Endothelial cell of umbilical vein (primary cell): Measurements from ENCODE around the gene ZBP1.

Experiments used
- FOS ChIP-seq: IDR thresholded peaks from 2 replicates; pipeline ENCODE4 v1.6.1; 2011; ENCODE audit warnings: mild to moderate bottlenecking, low read length, moderate library complexity, borderline replicate concordance; ENCODE audit not compliant: insufficient read depth
- POLR2A ChIP-seq: IDR thresholded peaks from 2 replicates; pipeline ENCODE4 v1.6.1; 2012; ENCODE audit warnings: low read depth, mild to moderate bottlenecking, control low read depth, low read length
- POLR2AphosphoS5 ChIP-seq: IDR thresholded peaks from 2 replicates; pipeline ENCODE4 v1.6.1; 2012; ENCODE audit warnings: low read depth, mild to moderate bottlenecking, control low read depth, low read length, moderate library complexity; ENCODE audit not compliant: insufficient read depth
- TF ChIP-seq, protein P1 (sequence below), 2 donors: IDR thresholded peaks; 1 replicate in 1 of 2; 2 replicates in 1 of 2; pipeline ENCODE4 v1.5.1; 2011; ENCODE audit warnings: low read length in 2 of 2, mild to moderate bottlenecking in 2 of 2, moderate library complexity in 2 of 2, control low read depth in 1 of 2, inconsistent platforms in 1 of 2, low read depth in 1 of 2; ENCODE audit not compliant: insufficient read depth in 1 of 2; ENCODE audit errors: extremely low read depth in 1 of 2

- no peak for TF ChIP-seq POLR2A
- TF ChIP-seq, protein P1, sequence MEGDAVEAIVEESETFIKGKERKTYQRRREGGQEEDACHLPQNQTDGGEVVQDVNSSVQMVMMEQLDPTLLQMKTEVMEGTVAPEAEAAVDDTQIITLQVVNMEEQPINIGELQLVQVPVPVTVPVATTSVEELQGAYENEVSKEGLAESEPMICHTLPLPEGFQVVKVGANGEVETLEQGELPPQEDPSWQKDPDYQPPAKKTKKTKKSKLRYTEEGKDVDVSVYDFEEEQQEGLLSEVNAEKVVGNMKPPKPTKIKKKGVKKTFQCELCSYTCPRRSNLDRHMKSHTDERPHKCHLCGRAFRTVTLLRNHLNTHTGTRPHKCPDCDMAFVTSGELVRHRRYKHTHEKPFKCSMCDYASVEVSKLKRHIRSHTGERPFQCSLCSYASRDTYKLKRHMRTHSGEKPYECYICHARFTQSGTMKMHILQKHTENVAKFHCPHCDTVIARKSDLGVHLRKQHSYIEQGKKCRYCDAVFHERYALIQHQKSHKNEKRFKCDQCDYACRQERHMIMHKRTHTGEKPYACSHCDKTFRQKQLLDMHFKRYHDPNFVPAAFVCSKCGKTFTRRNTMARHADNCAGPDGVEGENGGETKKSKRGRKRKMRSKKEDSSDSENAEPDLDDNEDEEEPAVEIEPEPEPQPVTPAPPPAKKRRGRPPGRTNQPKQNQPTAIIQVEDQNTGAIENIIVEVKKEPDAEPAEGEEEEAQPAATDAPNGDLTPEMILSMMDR (IDR thresholded peaks at IDR 0.05; ENCODE audit: extremely low read depth in 1 of 2, insufficient read depth in 1 of 2, low read depth in 1 of 2, low read length in 2 of 2) = no peak
- no peak for TF ChIP-seq FOS
- no peak for TF ChIP-seq POLR2AphosphoS5
Measured at GRCh38 chr20:57562541-57563465, 57.4 kb downstream of the ZBP1 start.
